PC-9 (cell line): Measurements from ENCODE around the gene DRAXIN.

Source experiments
- CTCF ChIP-seq: fragments of 200-600 bp; sonication (generic); conservative IDR thresholded peaks from 2 replicates; pipeline ENCODE4 v1.6.1; 2017; ENCODE audit warnings: mixed run types, antibody characterized with exemption, mild to moderate bottlenecking, moderate library complexity
- EZH2 ChIP-seq: fragments of 200-600 bp; sonication (generic); IDR thresholded peaks from 2 replicates; pipeline ENCODE4 v1.8.0; 2017; ENCODE audit warnings: antibody characterized with exemption, low read depth

GRCh38 chr1:11738783-11739182 lies 47.3 kb downstream of the DRAXIN start:
- TF ChIP-seq CTCF (no peak), EZH2 (no peak)
